Neural cell (in vitro differentiated cells): ENCODE results near the gene GNG2. TPM values are rescaled to one million over a fixed set of nuclear protein-coding genes. Genes with fewer than 3 reads are reported as not detected.

Experiments
- H2AFZ ChIP-seq: fragments of 200-600, 300-800 bp; sonication (generic), shearing (Covaris generic); 2 replicates; pipeline ENCODE4 v1.6.0; 2014; ENCODE audit warnings: low read depth, mild to moderate bottlenecking, antibody characterized with exemption, low read length, moderate library complexity
- H3F3A ChIP-seq: fragments of 200-600 bp; shearing (Covaris generic); 2 replicates; pipeline ENCODE4 v1.6.1; 2016; ENCODE audit warnings: mild to moderate bottlenecking, moderate library complexity, mixed read lengths, antibody characterized with exemption, low read length; ENCODE audit not compliant: insufficient read depth, poor library complexity, severe bottlenecking
- H3K27ac ChIP-seq: fragments of 200-600, 300-800 bp; sonication (generic), shearing (Covaris generic); 2 replicates; pipeline ENCODE4 v1.5.1; 2014; ENCODE audit warnings: mild to moderate bottlenecking, low read length, moderate library complexity
- H3K27me3 ChIP-seq: fragments of 300-800, 200-600 bp; sonication (generic), shearing (Covaris generic); 2 replicates; pipeline ENCODE4 v1.6.0; 2014; ENCODE audit warnings: mild to moderate bottlenecking, low read depth, low read length, moderate library complexity; ENCODE audit not compliant: insufficient read depth
- H3K36me3 ChIP-seq: fragments of 300-800, 200-600 bp; sonication (generic), shearing (Covaris generic); 2 replicates; pipeline ENCODE4 v1.5.1; 2014; ENCODE audit warnings: mild to moderate bottlenecking, antibody characterized with exemption, low read length, moderate library complexity; ENCODE audit not compliant: insufficient read depth
- H3K4me2 ChIP-seq: fragments of 300-800, 200-600 bp; sonication (generic), shearing (Covaris generic); 2 replicates; pipeline ENCODE4 v1.6.0; 2014; ENCODE audit warnings: mild to moderate bottlenecking, low read length
- H3K4me3 ChIP-seq: fragments of 300-800, 200-600 bp; sonication (generic), shearing (Covaris generic); 2 replicates; pipeline ENCODE4 v1.5.1; 2014; ENCODE audit warnings: mild to moderate bottlenecking, low read length, moderate library complexity
- H3K79me2 ChIP-seq: fragments of 200-600 bp; shearing (Covaris generic); replicated peaks from 2 replicates; pipeline ENCODE4 v1.6.0; 2014; ENCODE audit warnings: mild to moderate bottlenecking, low read length, moderate library complexity; ENCODE audit not compliant: insufficient read depth
- H3K9ac ChIP-seq: fragments of 300-800, 200-600 bp; sonication (generic), shearing (Covaris generic); 2 replicates; pipeline ENCODE4 v1.6.1; 2016; ENCODE audit warnings: mild to moderate bottlenecking, low read length, mixed read lengths
- H3K9me2 ChIP-seq: fragments of 200-600 bp; shearing (Covaris generic); 2 replicates; pipeline ENCODE4 v1.6.1; 2016; ENCODE audit warnings: mild to moderate bottlenecking, low read length, mixed read lengths; ENCODE audit not compliant: insufficient read depth
- H3K9me3 ChIP-seq: fragments of 200-600, 300-800 bp; sonication (generic), shearing (Covaris generic); 2 replicates; pipeline ENCODE4 v1.6.1; 2016; ENCODE audit warnings: mild to moderate bottlenecking, mixed run types, low read length, moderate library complexity, mixed read lengths
- H4K20me1 ChIP-seq: fragments of 200-600 bp; shearing (Covaris generic); 2 replicates; pipeline ENCODE4 v1.6.1; 2016; ENCODE audit warnings: mild to moderate bottlenecking, mixed run types; ENCODE audit not compliant: insufficient read depth
- CTCF ChIP-seq: fragments of 450-650 bp; IDR thresholded peaks from 2 replicates; pipeline ENCODE4 v1.5.1; 2014; ENCODE audit warnings: antibody characterized with exemption, mild to moderate bottlenecking, moderate library complexity; ENCODE audit not compliant: poor library complexity, severe bottlenecking
- EP300 ChIP-seq: fragments of 450-650 bp; conservative IDR thresholded peaks from 2 replicates; pipeline ENCODE4 v1.6.1; 2014; ENCODE audit warnings: antibody characterized with exemption, mild to moderate bottlenecking, moderate library complexity; ENCODE audit not compliant: poor library complexity, severe bottlenecking
- EZH2 ChIP-seq: fragments of 200-600, 300-800 bp; shearing (Covaris generic), sonication (generic); IDR thresholded peaks from 2 replicates; pipeline ENCODE4 v1.6.1; 2014; ENCODE audit warnings: antibody characterized with exemption, low read length, borderline replicate concordance, mild to moderate bottlenecking; ENCODE audit not compliant: insufficient read depth, poor library complexity, severe bottlenecking
- MXI1 ChIP-seq: fragments of 450-650 bp; conservative IDR thresholded peaks from 2 replicates; pipeline ENCODE4 v1.6.1; 2014; ENCODE audit warnings: antibody characterized with exemption, mild to moderate bottlenecking; ENCODE audit not compliant: poor library complexity, severe bottlenecking
- POLR2AphosphoS5 ChIP-seq: IDR thresholded peaks from 2 replicates; pipeline ENCODE4 v1.6.1; 2012
- RAD21 ChIP-seq: fragments of 450-650 bp; conservative IDR thresholded peaks from 2 replicates; pipeline ENCODE4 v1.6.1; 2014; ENCODE audit warnings: antibody characterized with exemption, mild to moderate bottlenecking, moderate library complexity
- REST ChIP-seq: IDR thresholded peaks from 2 replicates; pipeline ENCODE4 v1.6.1; 2012; ENCODE audit warnings: borderline replicate concordance
- SMC3 ChIP-seq: fragments of 450-650 bp; conservative IDR thresholded peaks from 2 replicates; pipeline ENCODE4 v1.6.1; 2014; ENCODE audit warnings: antibody characterized with exemption, mild to moderate bottlenecking, moderate library complexity; ENCODE audit not compliant: poor library complexity
- TAF1 ChIP-seq: IDR thresholded peaks from 2 replicates; pipeline ENCODE4 v1.6.1; 2012; ENCODE audit warnings: low read depth
- polyA plus RNA-seq: library from polyadenylated mRNA; depleted of rRNA; stranded (reverse); fragments of >200 nt; gene quantifications from 2 replicates; pipeline ENCODE4 v1.2.3, GENCODE V29; 2014

The GNG2 gene
- polyA plus RNA-seq, 1 donor from 2014 or later, result 515 TPM

- no peaks in the 10 kb centered on the region for H4K20me1 ChIP-seq
- H3K9me3 ChIP-seq, result no peaks in the 10 kb centered on the region
- no peak overlapping the region for H3K9ac ChIP-seq
- H3K27ac ChIP-seq, result no peak overlapping the region
- H3K27me3 ChIP-seq, result no peaks in the 10 kb centered on the region
- no peaks in the 10 kb centered on the region for H3F3A ChIP-seq
- no peak for TF ChIP-seq POLR2AphosphoS5
- TF ChIP-seq SMC3, result no peak
- no peak for TF ChIP-seq EP300
- TF ChIP-seq CTCF, result no peak
- no peak for TF ChIP-seq RAD21
- TF ChIP-seq TAF1, result no peak
- no peak for TF ChIP-seq REST
- no peak for TF ChIP-seq MXI1
- TF ChIP-seq EZH2, result no peak
- H2AFZ ChIP-seq, result no peak overlapping the region
- no peaks in the 10 kb centered on the region for H3K9me2 ChIP-seq
- no peak overlapping the region for H3K4me3 ChIP-seq
- peaks cover 8% of the 10 kb centered on the region for H3K36me3 ChIP-seq
- H3K79me2 ChIP-seq, result no peaks in the 10 kb centered on the region
- H3K4me2 ChIP-seq, result no peak overlapping the region
These were observed 152.2 kb downstream of the GNG2 start for GRCh38 chr14:52012635-52013034.

- no peaks in the 10 kb centered on the region for H4K20me1 ChIP-seq
- H3K79me2 ChIP-seq, result no peaks in the 10 kb centered on the region
- no peak overlapping the region for H3K4me3 ChIP-seq
- no peak overlapping the region for H2AFZ ChIP-seq
- peaks cover 3% of the 10 kb centered on the region for H3K36me3 ChIP-seq
- H3F3A ChIP-seq, result no peaks in the 10 kb centered on the region
- no peak overlapping the region for H3K27ac ChIP-seq
- H3K9ac ChIP-seq, result no peak overlapping the region
- H3K27me3 ChIP-seq, result no peaks in the 10 kb centered on the region
- TF ChIP-seq CTCF (peak; percentile 17), EZH2 (no peak)
- H3K9me3 ChIP-seq, result no peaks in the 10 kb centered on the region
- H3K4me2 ChIP-seq, result no peak overlapping the region
- H3K9me2 ChIP-seq, result no peaks in the 10 kb centered on the region
These were observed 153.7 kb downstream of the GNG2 start for GRCh38 chr14:52013984-52014600.
